Measurements from ENCODE around the gene PKD1L1.
"Not testable (repeated sequence)": the region's sequence is repeated elsewhere in the genome, so short reads cannot be mapped to it uniquely, and the experiment has no call there.

Gene PKD1L1

GRCh38 chr7:47954231-47954911, 6.1 kb upstream of the PKD1L1 start:
- DNase-seq = no peak

- no peak for DNase-seq
Observed at GRCh38 chr7:47953822-47954221, 5.6 kb upstream of the PKD1L1 start.

DNA sequence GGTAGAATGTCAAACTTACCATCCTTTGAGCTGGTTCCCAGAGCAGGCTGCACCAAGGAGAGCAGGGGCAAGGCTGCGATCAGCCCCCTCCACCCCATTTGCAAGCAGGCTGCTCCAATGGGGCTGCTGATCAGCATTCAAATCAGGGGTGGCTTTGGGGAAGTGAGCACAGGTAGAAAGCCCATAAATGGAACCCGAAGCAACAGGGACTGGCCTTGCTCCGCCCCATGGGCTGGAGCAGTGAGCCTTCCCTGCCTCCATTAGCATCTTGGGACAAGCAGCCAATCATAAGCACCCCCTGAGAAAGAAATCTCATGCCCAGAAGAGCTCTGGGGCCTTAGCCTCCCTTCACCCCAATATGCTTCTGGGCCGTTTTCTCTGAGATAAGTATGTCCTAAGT, 4.0 kb upstream of the PKD1L1 start:
- DNase-seq = no peak

- peak in 1 of 3 experiments; percentile 18 for DNase-seq
Observed at GRCh38 chr7:47951374-47951773, 3.1 kb upstream of the PKD1L1 start.

DNA sequence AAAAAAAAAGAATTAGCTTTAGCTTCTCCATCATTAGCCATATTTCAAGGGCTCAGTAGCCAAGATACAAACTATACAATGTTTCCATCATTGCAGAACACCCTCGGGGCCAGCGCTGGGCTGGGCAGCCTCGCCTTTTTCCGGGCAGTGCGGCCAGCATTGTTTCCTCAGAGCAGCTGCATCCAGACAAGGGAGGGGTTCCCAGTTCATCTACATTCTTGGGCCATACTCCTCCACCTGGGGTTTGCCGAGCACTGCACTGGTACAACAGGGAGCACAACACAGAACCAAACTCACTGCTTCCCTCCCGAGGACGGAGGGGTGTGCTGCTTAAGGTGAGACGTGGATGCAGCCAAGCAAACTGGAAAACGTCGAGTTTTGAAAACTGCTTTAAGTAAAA, 2.4 kb upstream of the PKD1L1 start:
- no peak for DNase-seq

GRCh38 chr7:47949703-47950102, 1.4 kb upstream of the PKD1L1 start:
- DNase-seq = no peak

DNA sequence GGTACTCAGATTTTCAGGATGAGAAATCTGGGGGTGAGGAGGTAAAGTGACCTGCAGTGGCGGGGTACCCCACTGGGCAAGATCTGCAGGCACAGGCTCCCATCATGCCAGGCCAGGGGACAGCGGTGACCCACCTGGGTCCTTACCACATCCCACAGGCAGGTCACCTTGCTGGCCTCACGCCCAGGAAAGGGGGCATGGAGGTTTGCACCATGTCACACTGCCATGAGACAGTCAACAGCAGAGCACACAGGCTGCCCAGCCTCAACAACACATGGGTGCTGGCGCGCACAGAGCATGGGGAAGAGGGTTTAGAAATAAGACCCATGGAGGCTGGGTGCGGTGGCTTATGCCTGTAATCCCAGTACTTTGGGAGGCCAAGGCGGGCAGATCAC, 914 bp downstream of the PKD1L1 start:
- no peak for DNase-seq

- no peak for DNase-seq
Observed at GRCh38 chr7:47946581-47947354, 1.5 kb downstream of the PKD1L1 start.

DNA sequence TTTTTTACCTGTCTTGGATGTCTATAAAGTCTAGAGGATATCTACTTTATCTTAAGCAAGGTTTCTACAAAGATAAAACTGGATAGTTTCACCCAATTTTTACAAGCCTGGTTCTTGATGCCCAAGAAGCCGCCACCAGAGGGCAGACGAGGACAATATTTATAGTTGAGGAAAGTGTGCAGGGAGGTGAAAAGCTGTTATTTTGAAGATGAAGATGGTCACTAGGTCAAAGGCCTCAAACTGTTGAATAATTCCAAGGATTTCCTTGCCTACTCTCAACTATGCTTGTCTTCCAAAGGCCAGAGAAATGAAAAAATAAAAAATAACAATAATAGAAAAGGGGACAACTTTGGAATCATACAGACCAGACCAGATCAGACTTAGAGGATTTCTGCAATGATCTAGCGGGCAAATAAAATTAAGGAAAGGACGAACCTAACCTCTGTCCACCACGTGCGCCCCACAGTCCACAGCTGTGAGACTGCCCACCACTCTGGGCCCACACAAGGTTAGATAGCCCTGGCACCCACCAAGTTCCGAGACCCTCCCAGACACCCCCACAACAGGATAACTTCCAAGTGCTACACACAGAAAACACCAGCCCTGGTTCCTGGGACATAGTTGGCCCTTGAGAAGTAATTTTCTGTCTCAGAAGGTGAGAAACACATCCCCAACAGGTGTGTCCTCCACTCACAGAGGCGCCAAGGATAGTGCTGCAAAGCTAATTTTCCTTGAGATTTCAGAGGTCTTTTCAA, 2.8 kb downstream of the PKD1L1 start:
- DNase-seq = peak; percentile 48 to 75 (median 48)

DNA sequence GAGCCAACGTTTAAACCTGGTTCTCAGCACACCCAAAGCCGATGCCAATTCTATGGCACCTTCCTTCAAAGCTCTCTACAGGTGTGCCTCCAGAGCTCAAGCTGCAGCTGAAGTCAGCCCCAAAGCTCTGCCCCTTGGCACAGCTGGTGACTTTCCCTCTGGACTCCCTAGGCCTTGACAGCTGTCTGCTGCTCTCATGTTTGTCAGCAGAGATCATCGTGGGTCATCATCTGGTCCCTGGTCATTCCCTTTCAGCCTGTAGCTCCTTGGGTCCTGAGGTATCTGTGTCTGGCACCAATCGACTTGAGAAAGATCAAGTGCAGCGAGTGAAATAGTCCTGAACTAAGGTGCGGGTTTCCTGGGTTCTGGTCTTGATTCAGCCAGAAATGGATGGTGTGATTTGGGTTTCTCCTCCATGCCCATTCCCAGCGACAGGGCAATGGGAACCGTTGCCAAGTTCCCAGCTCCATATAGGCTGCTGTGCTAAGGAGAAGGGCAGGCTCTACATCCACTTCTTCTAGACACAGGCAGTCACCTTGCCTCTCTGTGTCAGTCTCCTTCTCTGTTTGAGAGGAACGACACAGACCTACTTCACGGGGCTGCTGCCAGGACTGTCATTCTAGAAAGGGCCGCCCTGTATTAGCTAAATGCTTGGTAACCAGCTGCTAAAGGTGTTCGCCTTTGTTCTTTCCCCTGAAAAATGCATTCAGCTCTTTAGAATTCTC, 3.6 kb downstream of the PKD1L1 start:
- no peak for DNase-seq

DNA sequence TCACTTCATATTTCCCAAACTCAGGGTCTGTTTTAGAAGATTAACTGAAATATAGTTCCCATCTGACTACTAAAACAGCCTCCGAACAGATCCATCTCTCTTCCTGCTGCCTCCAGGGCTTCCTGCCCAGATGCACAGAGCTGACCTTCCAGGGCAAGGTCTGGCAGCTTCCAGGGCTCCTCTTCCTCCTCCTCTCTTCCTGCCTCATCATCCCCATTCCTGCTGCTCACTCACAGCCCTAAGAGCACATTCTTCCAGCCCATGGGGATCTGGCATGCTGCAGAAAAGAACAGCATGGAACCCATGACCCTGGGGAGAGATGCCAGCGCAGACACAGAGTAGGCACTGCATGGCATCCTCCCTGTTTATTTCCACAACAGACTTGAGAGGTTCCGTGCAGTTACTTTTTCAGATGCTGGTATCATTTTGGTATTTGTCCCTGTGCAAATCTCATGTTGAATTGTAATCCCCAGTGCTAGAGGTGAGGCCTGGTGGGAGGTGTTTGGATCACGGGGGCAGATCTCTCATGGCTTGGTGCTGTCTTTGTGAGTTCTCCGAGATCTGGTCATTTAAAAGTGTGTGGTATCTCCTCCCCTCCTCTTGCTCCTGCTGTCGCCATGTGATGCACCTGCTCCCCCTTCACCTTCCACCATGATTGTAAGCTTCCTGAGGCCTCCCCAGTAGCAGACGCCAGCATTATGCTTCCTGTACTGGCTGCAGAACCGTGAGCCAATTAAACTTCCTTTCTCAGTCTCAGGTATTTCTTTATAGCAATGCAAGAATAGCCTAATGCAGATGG, 4.4 kb downstream of the PKD1L1 start:
- no peak for DNase-seq

DNA sequence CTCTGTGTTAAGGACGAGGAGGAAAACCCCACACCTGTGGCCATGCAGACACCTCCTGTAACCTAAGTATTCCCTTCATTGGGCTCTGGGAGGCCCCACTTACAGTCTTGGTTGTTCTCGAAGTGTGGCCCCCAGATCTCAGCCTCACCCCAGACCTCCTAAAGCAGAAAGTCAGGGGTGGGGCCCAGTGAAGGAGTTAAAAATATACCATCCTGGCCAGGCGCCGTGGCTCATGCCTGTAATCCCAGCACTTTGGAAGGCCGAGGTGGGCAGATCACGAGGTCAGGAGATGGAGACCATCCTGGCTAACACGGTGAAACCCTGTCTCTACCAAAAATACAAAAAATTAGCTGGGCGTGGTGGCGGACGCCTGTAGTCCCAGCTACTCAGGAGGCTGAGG, 5.6 kb downstream of the PKD1L1 start:
- not testable (repeated sequence) for DNase-seq

DNA sequence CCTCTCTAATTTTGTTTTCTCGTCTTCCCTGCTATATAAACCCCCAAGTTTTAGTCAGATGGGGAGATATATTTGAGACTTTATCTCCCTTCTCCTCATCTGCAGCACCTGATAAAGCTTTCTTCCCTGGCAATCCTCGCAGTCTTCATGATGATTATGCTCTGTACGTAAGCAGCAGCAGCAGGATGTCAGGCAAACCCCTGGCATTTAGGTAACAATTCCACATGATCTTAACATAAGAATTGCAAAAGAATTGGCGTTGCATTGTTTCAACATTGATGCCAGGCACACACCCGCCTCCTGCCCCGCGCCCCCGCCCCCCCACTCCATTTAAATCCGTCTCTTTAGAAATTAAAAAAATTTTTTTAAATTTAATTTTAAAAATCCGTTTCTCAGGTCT, 6.1 kb downstream of the PKD1L1 start:
- no peak for DNase-seq

- DNase-seq = no peak
Observed at GRCh38 chr7:47941136-47941844, 7.0 kb downstream of the PKD1L1 start.

DNA sequence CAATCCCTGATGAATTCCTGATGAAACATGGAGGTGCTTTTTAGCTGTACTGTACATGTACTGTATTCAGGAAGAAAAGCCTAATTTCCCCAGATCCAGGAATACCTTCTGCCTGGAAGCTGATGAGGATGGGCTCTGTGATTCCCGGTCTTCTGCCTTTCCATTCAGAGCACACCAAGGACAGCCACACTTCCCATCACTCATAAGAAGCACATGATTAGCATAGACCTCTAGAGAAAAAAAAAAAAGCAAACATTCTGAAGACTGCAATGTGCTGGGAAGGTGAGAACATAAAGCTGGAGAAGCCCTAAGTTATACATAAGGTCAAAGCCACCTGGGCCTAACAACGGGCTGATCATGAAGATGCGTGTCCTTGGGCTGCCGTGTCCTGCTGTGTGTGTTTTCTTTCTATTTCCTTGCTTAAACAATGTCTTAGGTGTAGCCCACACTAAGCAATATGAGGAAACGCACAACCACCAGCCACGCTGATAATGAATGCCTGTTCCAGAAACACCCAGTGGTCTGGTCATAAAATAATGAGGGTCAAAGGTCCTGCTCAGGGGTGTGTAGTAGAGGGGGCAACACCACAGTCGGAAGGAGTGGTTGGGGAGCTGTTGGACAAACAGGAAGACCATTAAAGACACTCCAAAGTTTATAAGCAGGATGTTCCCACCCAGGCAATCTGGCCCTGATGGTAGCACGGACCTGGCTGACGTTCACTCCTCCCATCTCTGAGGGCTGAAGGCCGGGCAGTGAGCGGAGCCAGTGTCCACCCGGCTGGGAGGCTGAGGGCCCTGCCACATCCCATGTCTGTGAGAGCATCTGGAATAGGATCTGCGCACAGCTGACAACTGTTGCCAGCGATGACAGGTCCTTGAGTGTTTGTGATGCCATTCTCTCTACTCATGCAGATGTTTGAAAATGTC, 7.9 kb downstream of the PKD1L1 start:
- DNase-seq = no peak

- no peak for DNase-seq
Observed at GRCh38 chr7:47939425-47940036, 8.7 kb downstream of the PKD1L1 start.

- peak in 1 of 3 experiments; percentile 15 for DNase-seq
Observed at GRCh38 chr7:47938574-47939165, 9.6 kb downstream of the PKD1L1 start.

GRCh38 chr7:47937711-47938573, 10.3 kb downstream of the PKD1L1 start:
- DNase-seq = no peak
